ENCODE results near the gene RPS16. TPM values are rescaled to one million over a fixed set of nuclear protein-coding genes. Genes with fewer than 3 reads are reported as not detected.

The RPS16 gene
- total RNA-seq, 5 donors from 2014 or later (not counting 1 experiment from before 2014, with no cell fraction given), result 3,669 to 4,521 (median 4,268) TPM

DNA sequence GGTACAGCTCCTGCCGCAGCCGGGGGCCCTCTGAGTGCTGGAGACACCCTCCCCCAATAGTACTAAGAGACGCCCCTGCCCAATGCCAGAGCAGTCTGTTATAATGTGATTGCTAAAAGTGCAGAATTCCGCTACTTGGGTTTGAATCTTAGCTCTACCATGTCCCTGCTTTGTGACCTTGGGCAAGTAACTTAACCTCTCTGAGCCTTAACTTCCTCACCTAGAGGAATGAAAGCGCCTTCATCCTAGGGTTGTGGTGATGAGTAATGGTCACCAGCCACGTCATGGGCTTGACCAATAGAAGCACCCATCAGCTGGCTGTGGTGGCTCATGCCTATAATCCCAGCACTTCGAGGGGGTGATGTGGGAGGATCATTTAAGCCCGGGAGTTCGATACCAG is 16.7 kb downstream of the RPS16 start:
- no peaks in the 10 kb centered on the region for H3K9me3 ChIP-seq
- Mint-ChIP-seq H3K27me3 (no peaks in the 10 kb centered on the region), H3K27ac (peak overlapping the region in 1 of 2 donors; percentile 44), H3K4me3 (no peak overlapping the region), H3K36me3 (peaks cover 22% of the 10 kb centered on the region), H3K4me1 (peaks cover 7 to 17% (median 12%) of the 10 kb centered on the region in 3 donors), H3K9me3 (no peaks in the 10 kb centered on the region)
- H3K36me3 ChIP-seq (ENCODE audit: control insufficient read depth in 2 of 2, extremely low read depth in 1 of 2, insufficient read depth in 1 of 2, low read length in 1 of 2), result peaks cover 26 to 43% of the 10 kb centered on the region in 2 donors
- ChIA-PET POLR2A (interaction anchor here in 1 of 2 donors (0.6 kb wide), 1 partner anchor 17 kb away, joined by 3 read pairs; the partner anchor contains the start of gene RPS16), CTCF (no interaction called here)
- H3K4me3 ChIP-seq (ENCODE audit: control insufficient read depth in 1 of 2, extremely low read depth in 1 of 2, low read length in 1 of 2), result no peak overlapping the region
- H3K27me3 ChIP-seq (replicated peaks in 1 of 2; ENCODE audit: control insufficient read depth in 2 of 2, extremely low read depth in 1 of 2, insufficient read depth in 2 of 2, low read length in 1 of 2), result no peaks in the 10 kb centered on the region
- DNase-seq (no peak), ATAC-seq (replicated peaks in 1 of 4) (no peak)
- peaks cover 0 to 10% of the 10 kb centered on the region in 2 experiments for H3K4me1 ChIP-seq (ENCODE audit: control insufficient read depth in 1 of 2, extremely low read depth in 1 of 2, insufficient read depth in 2 of 2, low read length in 2 of 2)
- WGBS (ENCODE audit: insufficient coverage), result no CpG with 5 or more reads among the region's 9 CpGs
- H3K27ac ChIP-seq (ENCODE audit: low read length), result no peak overlapping the region

DNA sequence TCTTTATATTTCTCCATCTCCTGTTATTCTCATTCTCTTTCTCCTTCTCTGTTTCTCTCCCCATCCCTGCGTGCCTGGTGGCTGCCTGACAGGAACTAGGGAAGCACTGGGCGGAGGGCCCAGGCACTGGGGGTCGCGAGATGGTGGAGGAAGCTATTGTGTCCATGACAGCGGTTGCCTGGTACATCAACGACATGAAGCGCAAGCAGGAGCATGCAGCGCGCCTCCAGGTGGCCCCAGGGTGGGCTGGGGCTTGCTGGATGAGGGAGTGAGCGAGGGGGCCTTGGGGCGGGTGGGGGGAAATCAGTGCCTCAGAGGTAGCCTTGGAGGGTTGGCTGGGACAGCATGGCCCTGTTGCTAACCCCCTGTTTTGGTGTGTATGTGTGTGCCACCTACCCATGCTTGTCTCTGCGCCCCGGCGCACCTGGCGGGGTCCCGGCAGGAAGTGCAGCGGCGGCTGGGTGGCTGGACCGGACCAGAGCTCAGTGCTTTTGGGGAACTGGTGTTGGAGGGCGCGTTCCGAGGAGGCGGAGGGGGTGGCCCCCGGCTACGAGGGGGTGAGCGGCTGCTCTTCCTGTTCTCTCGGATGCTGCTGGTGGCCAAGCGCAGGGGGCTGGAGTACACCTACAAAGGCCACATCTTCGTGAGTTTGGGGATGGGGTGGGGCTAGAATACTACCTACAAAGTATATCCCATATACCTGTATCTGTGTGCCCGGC is 18.1 kb downstream of the RPS16 start:
- ChIA-PET POLR2A (interaction anchor here (0.9 to 1.7 kb wide), 2 partner anchors 18 kb away, joined by 3 to 4 read pairs; partner anchors contain the start of gene RPS16 (in 1 of the 2)), CTCF (interaction anchor here in 1 of 2 donors (0.8 kb wide), 1 partner anchor 12 kb away, joined by 8 read pairs; no protein-coding TSS in a partner anchor)
- Mint-ChIP-seq H3K36me3 (peaks cover 15% of the 10 kb centered on the region), H3K4me1 (peaks cover 13 to 22% (median 16%) of the 10 kb centered on the region in 3 donors), H3K27me3 (no peaks in the 10 kb centered on the region), H3K4me3 (no peak overlapping the region), H3K9me3 (no peaks in the 10 kb centered on the region), H3K27ac (peak overlapping the region; percentile 44 to 74)
- Histone ChIP-seq H3K36me3 (ENCODE audit: control insufficient read depth in 2 of 2, extremely low read depth in 1 of 2, insufficient read depth in 1 of 2, low read length in 1 of 2) (peaks cover 18 to 32% of the 10 kb centered on the region in 2 donors), H3K27ac (ENCODE audit: low read length) (no peak overlapping the region), H3K4me3 (ENCODE audit: control insufficient read depth in 1 of 2, extremely low read depth in 1 of 2, low read length in 1 of 2) (no peak overlapping the region), H3K9me3 (no peaks in the 10 kb centered on the region), H3K4me1 (ENCODE audit: control insufficient read depth in 1 of 2, extremely low read depth in 1 of 2, insufficient read depth in 2 of 2, low read length in 2 of 2) (peaks cover 0 to 21% of the 10 kb centered on the region in 2 experiments), H3K27me3 (replicated peaks in 1 of 2; ENCODE audit: control insufficient read depth in 2 of 2, extremely low read depth in 1 of 2, insufficient read depth in 2 of 2, low read length in 1 of 2) (no peaks in the 10 kb centered on the region)
- ATAC-seq (replicated peaks in 1 of 4), result no peak
- WGBS (ENCODE audit: insufficient coverage), result 87% methylated on average over 18 of the region's 30 CpGs
- DNase-seq, result peak in 1 of 35 experiments; percentile 19

DNA sequence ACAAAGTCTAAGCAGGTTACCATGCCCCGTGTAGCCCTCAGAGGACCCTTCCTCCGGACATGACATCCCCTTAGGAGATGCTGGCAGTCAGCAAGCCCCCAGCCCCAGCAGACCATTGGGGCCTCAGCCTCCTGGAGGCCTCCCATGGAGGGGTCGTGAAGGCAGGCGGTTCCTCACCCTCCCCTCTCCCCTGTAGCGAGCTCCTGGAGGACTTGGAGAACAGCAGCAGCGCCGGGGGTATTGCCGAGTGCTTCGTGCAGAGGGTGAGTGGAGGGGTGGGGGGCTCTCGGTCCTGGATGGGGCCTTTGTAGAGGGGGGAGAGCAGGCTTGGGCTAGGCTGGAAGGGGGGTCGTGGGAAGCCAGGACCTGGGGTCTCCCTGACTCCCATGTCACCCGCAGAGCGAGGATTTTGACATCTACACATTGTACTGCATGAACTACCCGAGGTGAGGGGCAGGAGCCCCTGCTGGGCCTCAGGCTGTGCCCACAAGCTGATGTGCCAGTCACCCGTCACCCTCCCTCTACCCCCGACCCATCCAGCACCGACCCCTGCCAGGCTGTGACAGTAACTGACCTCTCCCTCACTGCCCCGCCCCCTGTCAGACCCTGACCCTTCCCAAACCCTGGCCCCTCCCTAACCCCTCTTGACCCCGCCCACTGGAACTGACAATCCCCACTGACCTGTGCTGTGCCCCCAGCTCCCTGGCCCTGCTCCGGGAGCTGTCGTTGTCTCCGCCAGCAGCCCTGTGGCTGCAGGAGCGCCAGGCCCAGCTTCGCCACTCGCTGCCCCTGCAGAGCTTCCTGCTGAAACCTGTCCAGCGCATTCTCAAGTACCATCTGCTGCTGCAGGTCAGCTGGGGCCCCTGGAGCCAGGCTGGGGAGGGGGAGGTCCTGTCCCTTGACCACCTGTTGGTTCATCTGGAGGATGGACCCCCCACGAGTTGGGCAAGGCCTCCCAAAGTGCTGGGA is 19.3 kb downstream of the RPS16 start:
- peaks cover 2 to 27% of the 10 kb centered on the region in 2 experiments for H3K4me1 ChIP-seq (ENCODE audit: control insufficient read depth in 1 of 2, extremely low read depth in 1 of 2, insufficient read depth in 2 of 2, low read length in 2 of 2)
- H3K27me3 Mint-ChIP-seq, result peaks cover 0 to 3% of the 10 kb centered on the region in 2 donors
- ATAC-seq (replicated peaks in 1 of 4) (no peak), DNase-seq (no peak)
- ChIA-PET POLR2A (interaction anchor here in 1 of 2 donors (1.7 kb wide), 1 partner anchor 19 kb away, joined by 4 read pairs; the partner anchor contains the start of gene RPS16), CTCF (interaction anchor here (0.6 to 0.8 kb wide), 3 partner anchors 13 to 872 kb away, joined by 3 to 8 read pairs (median 5); partner anchors contain the start of gene EID2B (in 1 of the 2))
- 94% methylated on average over 15 of the region's 27 CpGs for WGBS (ENCODE audit: insufficient coverage)
- no peaks in the 10 kb centered on the region for H3K9me3 ChIP-seq
- no peak overlapping the region for H3K4me3 ChIP-seq (ENCODE audit: control insufficient read depth in 1 of 2, extremely low read depth in 1 of 2, low read length in 1 of 2)
- H3K36me3 ChIP-seq (ENCODE audit: control insufficient read depth in 2 of 2, extremely low read depth in 1 of 2, insufficient read depth in 1 of 2, low read length in 1 of 2), result peaks cover 18 to 25% of the 10 kb centered on the region in 2 donors
- H3K9me3 Mint-ChIP-seq, result no peaks in the 10 kb centered on the region
- H3K27ac ChIP-seq (ENCODE audit: low read length), result no peak overlapping the region
- H3K4me1 Mint-ChIP-seq, result peaks cover 18 to 32% (median 25%) of the 10 kb centered on the region in 3 donors
- H3K27me3 ChIP-seq (replicated peaks in 1 of 2; ENCODE audit: control insufficient read depth in 2 of 2, extremely low read depth in 1 of 2, insufficient read depth in 2 of 2, low read length in 1 of 2), result no peaks in the 10 kb centered on the region
- peaks cover 15% of the 10 kb centered on the region for H3K36me3 Mint-ChIP-seq
- no peak overlapping the region for H3K4me3 Mint-ChIP-seq
- peak overlapping the region in 1 of 2 donors; percentile 34 for H3K27ac Mint-ChIP-seq

DNA sequence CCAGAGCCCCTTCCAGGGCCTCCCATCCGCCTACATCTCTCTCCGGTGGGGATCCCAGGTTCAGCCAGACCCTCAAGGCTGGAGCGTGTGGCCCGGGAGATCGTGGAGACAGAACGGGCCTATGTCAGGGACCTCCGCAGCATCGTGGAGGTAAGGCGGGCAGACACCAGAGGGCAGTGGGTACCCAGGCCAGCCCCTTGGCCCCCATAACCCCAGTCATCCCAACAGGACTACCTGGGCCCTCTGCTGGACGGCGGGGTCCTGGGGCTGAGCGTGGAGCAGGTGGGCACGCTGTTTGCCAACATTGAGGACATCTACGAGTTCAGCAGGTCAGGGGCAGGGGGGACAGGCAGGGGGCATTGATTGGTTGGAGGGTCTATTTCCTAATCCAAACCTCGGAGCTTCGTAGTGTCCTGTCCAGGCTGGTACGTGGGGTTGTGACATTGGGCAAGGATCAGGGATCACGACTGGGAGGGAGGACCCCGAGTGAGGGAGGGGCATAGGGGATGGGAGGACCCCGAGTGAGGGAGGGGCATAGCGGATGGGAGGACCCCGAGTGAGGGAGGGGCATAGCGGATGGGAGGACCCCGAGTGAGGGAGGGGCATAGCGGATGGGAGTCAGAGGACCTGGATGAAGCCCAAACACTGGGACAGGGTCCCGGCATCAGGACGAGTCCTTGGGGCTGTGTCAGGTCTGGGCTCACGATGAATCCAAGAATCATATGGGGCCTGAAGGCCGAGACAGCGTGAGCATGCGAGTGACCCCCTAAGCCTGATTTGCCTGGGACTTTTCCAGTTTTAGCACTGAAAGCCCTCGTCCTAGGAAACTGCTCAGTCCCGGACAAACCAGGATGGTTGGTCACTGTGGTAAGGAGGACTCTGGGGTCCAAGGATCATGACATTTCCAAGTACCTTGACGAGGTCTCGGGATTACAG is 20.4 kb downstream of the RPS16 start:
- Mint-ChIP-seq H3K36me3 (peaks cover 15% of the 10 kb centered on the region), H3K27ac (peak overlapping the region in 1 of 2 donors; percentile 39), H3K27me3 (peaks cover 0 to 3% of the 10 kb centered on the region in 2 donors), H3K4me1 (peaks cover 28 to 42% (median 36%) of the 10 kb centered on the region in 3 donors), H3K4me3 (peak overlapping the region in 1 of 3 donors; percentile 83), H3K9me3 (no peaks in the 10 kb centered on the region)
- Histone ChIP-seq H3K27me3 (replicated peaks in 1 of 2; ENCODE audit: control insufficient read depth in 2 of 2, extremely low read depth in 1 of 2, insufficient read depth in 2 of 2, low read length in 1 of 2) (no peaks in the 10 kb centered on the region), H3K9me3 (no peaks in the 10 kb centered on the region), H3K4me1 (ENCODE audit: control insufficient read depth in 1 of 2, extremely low read depth in 1 of 2, insufficient read depth in 2 of 2, low read length in 2 of 2) (peaks cover 11 to 38% of the 10 kb centered on the region in 2 experiments), H3K36me3 (ENCODE audit: control insufficient read depth in 2 of 2, extremely low read depth in 1 of 2, insufficient read depth in 1 of 2, low read length in 1 of 2) (peaks cover 16 to 19% of the 10 kb centered on the region in 2 donors), H3K27ac (ENCODE audit: low read length) (no peak overlapping the region), H3K4me3 (ENCODE audit: control insufficient read depth in 1 of 2, extremely low read depth in 1 of 2, low read length in 1 of 2) (no peak overlapping the region)
- ATAC-seq (replicated peaks in 1 of 4) (no peak), DNase-seq (no peak)
- WGBS (ENCODE audit: insufficient coverage), result 93% methylated on average over 31 of the region's 35 CpGs
- CTCF ChIA-PET, result interaction anchor here in 1 of 2 donors (0.6 kb wide), 1 partner anchor 871 kb away, joined by 3 read pairs; no protein-coding TSS in a partner anchor
- POLR2A ChIA-PET, result no interaction called here

DNA sequence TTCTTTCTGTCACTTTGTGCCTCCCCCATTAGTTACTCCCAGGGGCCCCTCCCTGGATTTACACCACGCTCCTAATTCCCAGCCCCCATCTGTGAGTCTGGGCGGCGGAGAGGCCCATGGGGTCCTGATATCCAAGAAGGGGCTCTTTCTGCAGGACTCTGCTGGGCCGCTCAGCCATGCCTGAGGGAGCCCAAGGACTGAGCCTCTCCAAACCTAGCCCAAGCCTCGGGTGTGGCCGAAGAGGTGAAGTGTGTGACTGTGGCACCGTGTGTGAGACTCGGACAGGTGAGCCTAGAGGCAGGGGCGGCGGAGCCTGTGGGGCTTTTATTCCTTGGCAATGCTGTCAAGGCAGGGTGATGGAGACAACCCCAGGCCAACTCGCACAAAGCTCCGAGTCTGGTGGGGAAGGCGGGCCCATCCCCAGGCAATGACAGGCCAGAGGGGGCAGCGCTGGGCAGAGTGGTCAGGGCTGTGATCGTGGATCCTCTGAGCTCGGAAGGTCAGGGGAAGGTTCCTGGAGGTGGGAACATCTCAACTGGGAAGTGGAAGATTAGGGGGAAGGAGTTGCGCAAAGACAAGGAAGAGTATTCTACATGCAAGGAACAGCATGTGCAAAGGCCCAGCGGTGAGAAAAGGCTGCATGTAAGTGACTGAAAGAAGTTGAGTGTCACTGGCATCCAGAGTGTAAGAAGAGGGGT is 21.7 kb downstream of the RPS16 start:
- Mint-ChIP-seq H3K4me1 (peaks cover 31 to 50% (median 41%) of the 10 kb centered on the region in 3 donors), H3K9me3 (no peaks in the 10 kb centered on the region), H3K36me3 (peaks cover 13% of the 10 kb centered on the region), H3K27ac (peak overlapping the region; percentile 93 to 96), H3K27me3 (peaks cover 0 to 3% of the 10 kb centered on the region in 2 donors), H3K4me3 (peak overlapping the region; percentile 78 to 83 (median 82))
- H3K9me3 ChIP-seq, result no peaks in the 10 kb centered on the region
- no peak for ATAC-seq (replicated peaks in 1 of 4)
- POLR2A ChIA-PET, result no interaction called here
- peaks cover 14 to 17% of the 10 kb centered on the region in 2 donors for H3K36me3 ChIP-seq (ENCODE audit: control insufficient read depth in 2 of 2, extremely low read depth in 1 of 2, insufficient read depth in 1 of 2, low read length in 1 of 2)
- CTCF ChIA-PET, result interaction anchor here in 1 of 2 donors (1.1 kb wide), 1 partner anchor 22 kb away, joined by 3 read pairs; the partner anchor contains the start of gene RPS16
- peak overlapping the region; percentile 62 to 97 for H3K4me3 ChIP-seq (ENCODE audit: control insufficient read depth in 1 of 2, extremely low read depth in 1 of 2, low read length in 1 of 2)
- 81% methylated on average over 16 of the region's 18 CpGs for WGBS (ENCODE audit: insufficient coverage)
- H3K27ac ChIP-seq (ENCODE audit: low read length), result peak overlapping the region; percentile 100
- no peaks in the 10 kb centered on the region for H3K27me3 ChIP-seq (replicated peaks in 1 of 2; ENCODE audit: control insufficient read depth in 2 of 2, extremely low read depth in 1 of 2, insufficient read depth in 2 of 2, low read length in 1 of 2)
- peak in 1 of 35 experiments; percentile 39 for DNase-seq
- peaks cover 14 to 44% of the 10 kb centered on the region in 2 experiments for H3K4me1 ChIP-seq (ENCODE audit: control insufficient read depth in 1 of 2, extremely low read depth in 1 of 2, insufficient read depth in 2 of 2, low read length in 2 of 2)
